22Rv1 (cell line): ENCODE measurements around the gene ZNF106.

Experiments
- H3K27ac ChIP-seq: fragments of 450-650 bp; 2 replicates; pipeline ENCODE4 v1.5.1; 2017
- CTCF ChIP-seq: fragments of 450-650 bp; IDR thresholded peaks from 2 replicates; pipeline ENCODE4 v1.5.1; 2017; ENCODE audit warnings: mild to moderate bottlenecking
- ZFX ChIP-seq: fragments of 450-650 bp; IDR thresholded peaks from 2 replicates; pipeline ENCODE4 v1.6.1; 2017; ENCODE audit warnings: antibody characterized with exemption, borderline replicate concordance

Gene ZNF106

GRCh38 chr15:42495361-42496212 lies 4.6 kb upstream of the ZNF106 start, which contains the start of gene SNAP23:
Gene SNAP23 (plus strand): TSS chr15:42495634. CDS start chr15:42511847, 16,213 bp downstream.
- H3K27ac ChIP-seq = peak within 1 kb of the TSS; percentile 84

DNA sequence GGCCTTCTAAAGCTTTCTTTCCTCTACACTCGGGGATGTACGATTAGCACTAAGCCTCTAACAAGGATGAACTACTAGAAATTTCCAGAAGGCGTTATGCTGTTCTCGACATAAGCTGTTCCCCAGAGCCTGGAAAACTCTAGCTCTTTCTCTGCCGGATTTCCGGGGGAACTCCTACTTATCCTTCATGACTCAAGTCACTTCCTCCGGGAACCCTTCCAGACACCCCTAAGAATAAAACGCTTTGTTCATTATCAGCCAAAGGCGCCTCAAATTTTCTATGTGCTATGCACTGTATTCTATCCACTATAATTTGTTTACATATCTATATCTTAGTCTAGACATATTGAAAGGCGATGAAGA lies 4.0 kb upstream of the ZNF106 start:
- no peak for TF ChIP-seq ZFX
- TF ChIP-seq CTCF = no peak
- H3K27ac ChIP-seq = peak overlapping the region; percentile 84

More at GRCh38 chr15:42495361-42496212, 4.6 kb upstream of the ZNF106 start, which contains the start of gene SNAP23:
- TF ChIP-seq CTCF = no peak
- no peak for TF ChIP-seq ZFX

DNA sequence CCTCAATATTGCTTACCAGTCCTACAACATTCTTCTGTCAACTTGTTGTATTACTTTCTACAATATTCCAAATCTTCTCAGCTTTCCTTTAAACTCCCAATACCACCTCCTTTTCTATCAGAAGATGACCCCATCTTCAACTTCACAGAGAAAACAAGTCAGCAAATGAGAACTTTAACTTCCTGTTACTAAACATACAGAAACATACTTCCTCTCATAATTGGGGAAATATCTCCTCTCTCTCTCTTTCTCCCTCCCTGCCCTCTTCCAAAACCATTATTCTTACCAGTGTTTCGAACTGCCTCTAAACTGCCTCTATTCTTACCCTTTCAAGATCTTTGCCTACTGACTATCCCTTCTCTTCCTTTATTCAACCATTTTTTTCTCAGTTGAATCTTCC lies 2.7 kb upstream of the ZNF106 start:
- H3K27ac ChIP-seq = 0 out of 2 replicates have a peak overlapping the region, but pooled peaks have one; percentile 84
- no peak for TF ChIP-seq ZFX
- TF ChIP-seq CTCF = no peak

DNA sequence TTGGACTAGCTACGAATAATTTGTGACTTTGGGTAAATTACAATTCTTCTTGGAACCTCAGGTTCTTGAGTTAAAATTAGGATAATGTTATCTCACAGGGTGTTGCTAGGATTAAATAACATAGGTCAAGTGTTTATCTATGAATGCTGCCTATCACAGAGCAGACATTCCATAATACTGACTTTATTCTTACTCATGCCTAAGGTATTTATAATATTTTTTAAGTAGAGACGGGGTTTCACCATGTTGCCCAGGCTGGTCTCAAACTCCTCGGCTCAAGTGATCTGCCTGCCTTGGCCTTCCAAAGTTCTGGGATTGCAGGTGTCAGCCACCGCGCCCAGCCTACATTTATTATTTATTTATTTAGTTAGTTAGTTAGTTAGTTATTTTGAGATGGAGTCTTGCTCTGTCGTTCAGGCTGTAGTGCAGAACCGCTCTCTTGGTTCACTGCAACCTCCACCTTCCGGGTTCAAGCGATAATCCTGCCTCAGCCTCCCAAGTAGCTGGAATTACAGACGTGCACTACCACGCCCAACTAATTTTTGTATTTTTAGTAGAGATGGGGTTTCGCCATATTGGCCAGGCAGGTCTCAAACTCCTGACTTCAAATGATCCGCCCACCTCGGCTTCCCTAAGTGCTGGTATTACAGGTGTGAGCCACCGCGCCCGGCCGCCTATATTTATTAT lies 741 bp upstream of the ZNF106 start:
- peak overlapping the region; percentile 71 for H3K27ac ChIP-seq
- TF ChIP-seq ZFX (no peak), CTCF (no peak)

GRCh38 chr15:42490291-42490670 lies 660 bp downstream of the ZNF106 start:
- H3K27ac ChIP-seq = peak overlapping the region; percentile 71
- TF ChIP-seq CTCF = no peak
- TF ChIP-seq ZFX = no peak

GRCh38 chr15:42483677-42484076 lies 7.3 kb downstream of the ZNF106 start:
- no peak overlapping the region for H3K27ac ChIP-seq
- TF ChIP-seq CTCF (no peak), ZFX (no peak)

DNA sequence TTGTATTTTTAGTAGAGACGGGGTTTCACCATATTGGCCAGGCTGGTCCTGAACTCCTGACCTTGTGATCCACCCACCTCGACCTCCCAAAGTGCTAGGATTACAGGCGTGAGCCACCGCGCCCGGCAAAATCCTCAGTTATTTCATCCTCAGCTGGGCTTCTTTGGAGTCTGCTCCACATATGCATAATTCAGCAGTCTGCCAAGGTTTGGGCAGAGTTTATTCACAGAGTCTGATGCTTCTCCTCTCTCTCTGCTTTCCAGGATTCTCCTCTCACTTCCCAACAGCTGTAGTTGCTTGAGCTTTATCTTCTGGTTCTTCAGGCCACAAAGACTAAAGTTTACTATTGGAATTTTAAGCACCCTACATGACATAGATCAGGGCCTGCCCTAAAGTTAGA lies 8.2 kb downstream of the ZNF106 start:
- TF ChIP-seq CTCF (no peak), ZFX (no peak)
- no peak overlapping the region for H3K27ac ChIP-seq
